NCI-H1092 (cell line): Measurements from ENCODE around the gene HPN.
"Not testable (repeated sequence)": the region's sequence is repeated elsewhere in the genome, so short reads cannot be mapped to it uniquely, and the experiment has no call there.

ENCODE experiments used
- DNase-seq: peaks from one replicate; lab custom pipeline; 2025; lab: John Stamatoyannopoulos, UW

The HPN gene

GRCh38 chr19:35042954-35043604, 1.6 kb downstream of the HPN start:
- DNase-seq: no peak

- no peak for DNase-seq
Measured at GRCh38 chr19:35043906-35044305, 2.4 kb downstream of the HPN start.

GRCh38 chr19:35044317-35045117, 3.0 kb downstream of the HPN start:
- no peak for DNase-seq

GRCh38 chr19:35045667-35046300, 4.3 kb downstream of the HPN start:
- DNase-seq: no peak

- DNase-seq: no peak
Measured at GRCh38 chr19:35046461-35046860, 4.9 kb downstream of the HPN start.

GRCh38 chr19:35048911-35049411, 7.4 kb downstream of the HPN start:
- DNase-seq: no peak

- DNase-seq: no peak
Measured at GRCh38 chr19:35049456-35049855, 7.9 kb downstream of the HPN start.

- DNase-seq: not testable (repeated sequence)
Measured at GRCh38 chr19:35050662-35051061, 9.1 kb downstream of the HPN start.

- DNase-seq: not testable (repeated sequence)
Measured at GRCh38 chr19:35051268-35051667, 9.7 kb downstream of the HPN start.

- no peak for DNase-seq
Measured at GRCh38 chr19:35051796-35052195, 10.3 kb downstream of the HPN start.

- no peak for DNase-seq
Measured at GRCh38 chr19:35052599-35053190, 11.2 kb downstream of the HPN start.

GRCh38 chr19:35053667-35054293, 12.3 kb downstream of the HPN start:
- DNase-seq: no peak

- DNase-seq: no peak
Measured at GRCh38 chr19:35054626-35055025, 13.1 kb downstream of the HPN start.

GRCh38 chr19:35055715-35056179, 14.2 kb downstream of the HPN start:
- no peak for DNase-seq

GRCh38 chr19:35056513-35057063, 15.1 kb downstream of the HPN start:
- DNase-seq: no peak

GRCh38 chr19:35058370-35058769, 16.8 kb downstream of the HPN start:
- DNase-seq: no peak

GRCh38 chr19:35059006-35059798, 17.7 kb downstream of the HPN start:
- DNase-seq: no peak

GRCh38 chr19:35059799-35060091, 18.2 kb downstream of the HPN start:
- DNase-seq: no peak

GRCh38 chr19:35060160-35060855, 18.8 kb downstream of the HPN start:
- DNase-seq: no peak
